Stimulated activated CD8-positive, alpha-beta memory T cell treated with anti-CD3 and anti-CD28 coated beads, Interleukin-12 subunit alpha, Interleukin-12 subunit beta, amount 100 ng/mL, for 4 hours (primary cell): Measurements from ENCODE around the gene CAP1.
A peak's percentile ranks its signal among the peaks of the same experiment; 100 is the strongest.
"Not testable (repeated sequence)": the region's sequence is repeated elsewhere in the genome, so short reads cannot be mapped to it uniquely, and the experiment has no call there.

Source experiments
- DNase-seq: peaks from one replicate; pipeline ENCODE4 v3.0.0-alpha.2; 2020; ENCODE audit warnings: low read depth

Gene CAP1

GRCh38 chr1:40032240-40032891, 8.2 kb upstream of the CAP1 start:
- DNase-seq: no peak

- no peak for DNase-seq
Observed at GRCh38 chr1:40034869-40035268, 5.7 kb upstream of the CAP1 start.

GRCh38 chr1:40036574-40036973, 4.0 kb upstream of the CAP1 start:
- DNase-seq: no peak

- DNase-seq: not testable (repeated sequence)
Observed at GRCh38 chr1:40037254-40037653, 3.3 kb upstream of the CAP1 start.

- DNase-seq: no peak
Observed at GRCh38 chr1:40038697-40039096, 1.8 kb upstream of the CAP1 start.

- no peak for DNase-seq
Observed at GRCh38 chr1:40039245-40039756, 1.2 kb upstream of the CAP1 start.

- peak; percentile 55 for DNase-seq
Observed at GRCh38 chr1:40039757-40040510, 595 bp upstream of the CAP1 start.

GRCh38 chr1:40041466-40041838, 923 bp downstream of the CAP1 start:
- no peak for DNase-seq

- no peak for DNase-seq
Observed at GRCh38 chr1:40042341-40042740, 1.8 kb downstream of the CAP1 start.

- DNase-seq: no peak
Observed at GRCh38 chr1:40044110-40044509, 3.6 kb downstream of the CAP1 start.

- DNase-seq: no peak
Observed at GRCh38 chr1:40045182-40045581, 4.7 kb downstream of the CAP1 start.

GRCh38 chr1:40045766-40046165, 5.2 kb downstream of the CAP1 start:
- no peak for DNase-seq

GRCh38 chr1:40047276-40047675, 6.7 kb downstream of the CAP1 start:
- no peak for DNase-seq

GRCh38 chr1:40047769-40048168, 7.2 kb downstream of the CAP1 start:
- DNase-seq: no peak

- no peak for DNase-seq
Observed at GRCh38 chr1:40049725-40050124, 9.2 kb downstream of the CAP1 start.

- DNase-seq: no peak
Observed at GRCh38 chr1:40050863-40051262, 10.3 kb downstream of the CAP1 start.

GRCh38 chr1:40053138-40053887, 12.8 kb downstream of the CAP1 start:
- no peak for DNase-seq

GRCh38 chr1:40056519-40057309, 16.2 kb downstream of the CAP1 start:
- no peak for DNase-seq

GRCh38 chr1:40057310-40058030, 16.9 kb downstream of the CAP1 start:
- no peak for DNase-seq

GRCh38 chr1:40058097-40058452, 17.5 kb downstream of the CAP1 start:
- DNase-seq: no peak
